ENCODE data around the gene CD226.
"Not testable (repeated sequence)": the region's sequence is repeated elsewhere in the genome, so short reads cannot be mapped to it uniquely, and the experiment has no call there.

The CD226 gene

GRCh38 chr18:69865776-69866175, 81.9 kb downstream of the CD226 start:
- DNase-seq, result no peak

GRCh38 chr18:69864802-69865201, 82.9 kb downstream of the CD226 start:
- not testable (repeated sequence) for DNase-seq

GRCh38 chr18:69858897-69859296, 88.8 kb downstream of the CD226 start:
- DNase-seq, result no peak

DNA sequence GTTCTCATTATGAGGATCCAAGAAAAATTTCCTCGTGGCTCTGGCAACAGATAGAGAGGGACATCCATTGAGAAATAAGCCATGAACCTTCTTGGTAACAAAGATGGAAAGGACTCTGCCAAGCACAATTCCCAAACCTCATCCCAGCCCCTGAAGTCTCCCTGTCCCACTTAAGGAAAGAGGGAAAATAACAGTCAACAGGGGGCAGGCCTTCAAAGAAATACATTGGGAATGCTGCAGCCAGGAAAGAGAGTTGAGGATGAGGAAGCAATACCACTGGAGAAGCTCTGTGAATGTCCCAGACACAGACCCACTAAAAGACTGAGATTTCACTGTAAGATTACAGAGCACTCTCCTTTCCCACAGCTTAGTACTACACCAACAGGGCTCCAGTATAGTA, 93.2 kb downstream of the CD226 start:
- no peak for DNase-seq

DNA sequence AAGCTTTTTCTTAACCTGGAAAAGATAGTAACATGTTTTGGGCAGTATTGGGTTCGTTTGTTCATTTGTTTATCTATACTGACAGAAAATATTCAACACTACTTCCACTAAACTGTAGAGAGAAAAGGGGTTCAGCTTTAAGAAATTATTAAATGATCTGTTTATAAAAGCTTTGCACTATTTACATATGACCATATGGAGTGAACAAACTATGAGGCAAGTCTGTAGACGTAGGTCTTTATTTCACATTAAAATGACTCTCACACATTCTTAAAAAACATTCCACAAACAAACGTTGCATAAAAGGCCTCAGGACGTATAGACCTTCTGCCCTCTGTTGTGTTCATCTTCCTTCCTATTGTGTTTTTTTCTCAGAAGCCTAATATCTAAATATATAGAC, 94.6 kb downstream of the CD226 start:
- no peak for DNase-seq

DNA sequence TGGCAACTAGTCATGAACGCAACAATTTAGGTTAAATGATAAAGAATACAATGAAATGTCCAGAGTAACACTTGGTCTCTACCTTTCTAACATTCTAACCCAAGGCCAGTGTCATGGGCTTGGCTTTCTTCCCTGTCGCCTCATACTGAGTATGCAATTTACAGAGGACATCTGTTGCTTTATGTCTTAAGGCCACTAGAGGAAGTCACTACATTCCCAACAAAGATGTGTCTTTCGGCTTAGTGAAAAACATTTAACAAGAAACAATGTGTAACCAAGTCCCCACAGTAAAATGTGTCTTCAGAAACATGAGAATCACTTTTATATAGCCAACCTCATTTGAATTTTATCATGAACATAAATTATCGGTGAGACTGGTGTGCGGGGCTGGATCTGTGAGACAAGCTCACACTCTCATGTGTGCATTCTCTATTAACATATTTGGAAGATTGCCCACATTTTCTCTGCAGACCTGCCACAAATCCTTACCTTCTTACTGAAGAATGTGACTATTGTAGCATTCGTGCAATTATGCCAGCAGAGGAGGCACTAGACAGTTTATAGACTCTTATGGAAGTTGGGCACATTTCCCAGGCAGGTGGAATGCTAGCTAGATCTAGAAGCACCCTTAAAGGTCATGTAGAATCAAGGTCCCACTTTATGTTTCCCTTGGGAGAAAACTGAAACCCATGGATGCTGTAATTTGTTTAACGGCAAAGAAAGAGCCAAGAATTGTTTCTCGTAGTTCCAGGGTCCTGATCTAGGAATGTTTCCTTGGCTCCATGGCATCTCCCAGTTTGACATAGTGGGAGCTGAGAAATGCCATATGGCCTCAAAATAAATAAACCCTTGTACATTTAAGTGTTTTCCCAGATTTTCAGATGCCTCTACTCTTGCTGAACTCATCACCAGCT, 101.8 kb downstream of the CD226 start:
- DNase-seq, result no peak

DNA sequence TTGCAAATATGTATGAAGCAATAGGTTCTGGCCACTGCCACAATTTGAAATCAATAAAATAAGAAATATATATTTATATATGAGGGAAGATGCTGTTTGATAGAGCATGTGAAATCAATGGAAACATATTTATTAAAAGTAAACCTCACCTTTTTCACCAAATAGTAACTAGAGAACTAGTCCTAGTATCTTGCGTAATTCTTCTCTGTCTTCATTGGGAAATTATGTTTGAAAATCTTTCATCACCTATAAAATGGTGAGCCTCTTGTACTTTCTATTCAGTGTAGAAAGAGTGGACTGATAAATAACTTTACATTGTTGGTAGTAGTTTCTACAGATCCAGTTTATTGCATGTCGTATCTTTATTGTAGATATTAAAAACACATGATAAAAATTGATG, 103.0 kb downstream of the CD226 start:
- no peak for DNase-seq

DNA sequence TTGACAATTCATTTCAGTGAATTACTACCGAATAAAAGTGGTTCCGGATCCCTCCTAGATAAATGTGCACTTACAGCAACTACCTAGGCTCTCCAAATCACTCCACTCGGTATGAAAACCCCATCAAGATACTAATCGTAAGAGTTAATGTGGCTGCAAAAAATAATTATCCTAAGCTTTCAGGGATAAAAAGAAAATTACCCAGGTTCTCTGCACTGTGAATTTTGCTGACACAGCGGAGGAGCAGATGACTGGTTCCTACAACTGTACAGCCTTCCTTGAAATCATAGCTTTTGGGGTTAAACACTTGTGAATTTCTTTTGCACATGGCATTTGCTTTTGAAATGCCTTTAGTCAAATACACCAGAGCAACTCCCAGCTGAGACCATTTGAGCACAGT, 104.7 kb downstream of the CD226 start:
- no peak for DNase-seq

GRCh38 chr18:69841117-69841516, 106.6 kb downstream of the CD226 start:
- no peak for DNase-seq

DNA sequence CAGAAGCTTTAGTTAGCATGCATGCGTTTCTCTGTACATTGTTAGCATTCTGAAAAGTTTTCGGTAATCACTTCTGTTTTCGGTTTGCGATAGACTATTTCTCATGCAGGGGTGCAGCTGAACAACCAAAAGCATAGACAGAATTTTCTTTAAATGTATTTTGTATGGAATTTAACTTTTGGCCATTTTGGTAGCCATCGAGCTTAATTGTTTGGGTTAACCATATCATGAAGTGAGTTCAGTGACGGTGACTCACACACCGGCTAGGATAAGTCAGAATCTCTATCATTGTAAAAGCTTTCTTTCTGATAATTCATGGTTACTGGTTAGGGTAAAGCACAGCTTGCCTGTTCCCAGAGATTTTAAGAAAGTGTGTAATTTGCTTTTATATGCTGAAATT, 107.2 kb downstream of the CD226 start:
- no peak for DNase-seq

DNA sequence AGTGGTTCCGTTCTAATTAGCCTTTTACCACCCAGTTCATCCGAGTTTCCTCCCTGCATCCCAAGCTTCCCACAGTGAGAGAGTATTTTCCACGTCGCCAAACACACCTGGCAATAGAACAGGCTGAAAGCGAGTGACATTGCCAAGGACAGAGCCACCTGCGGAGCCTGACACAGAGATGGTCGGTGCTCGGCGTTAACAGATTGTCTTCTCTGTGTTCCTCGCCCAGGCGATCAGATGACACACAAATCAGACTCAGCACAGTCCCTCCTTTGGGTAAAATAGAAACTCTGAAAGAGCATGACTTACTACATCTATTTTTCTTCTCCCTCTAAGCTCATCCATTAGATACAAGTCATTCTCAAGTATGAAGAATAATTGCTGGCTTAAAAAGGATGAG, 107.7 kb downstream of the CD226 start:
- DNase-seq, result no peak

GRCh38 chr18:69839497-69839896, 108.2 kb downstream of the CD226 start:
- DNase-seq, result no peak

- DNase-seq, result no peak
Observed at GRCh38 chr18:69838620-69839411, 108.9 kb downstream of the CD226 start.

- DNase-seq, result no peak
Observed at GRCh38 chr18:69838003-69838402, 109.7 kb downstream of the CD226 start.

GRCh38 chr18:69834980-69835379, 112.7 kb downstream of the CD226 start:
- not testable (repeated sequence) for DNase-seq

DNA sequence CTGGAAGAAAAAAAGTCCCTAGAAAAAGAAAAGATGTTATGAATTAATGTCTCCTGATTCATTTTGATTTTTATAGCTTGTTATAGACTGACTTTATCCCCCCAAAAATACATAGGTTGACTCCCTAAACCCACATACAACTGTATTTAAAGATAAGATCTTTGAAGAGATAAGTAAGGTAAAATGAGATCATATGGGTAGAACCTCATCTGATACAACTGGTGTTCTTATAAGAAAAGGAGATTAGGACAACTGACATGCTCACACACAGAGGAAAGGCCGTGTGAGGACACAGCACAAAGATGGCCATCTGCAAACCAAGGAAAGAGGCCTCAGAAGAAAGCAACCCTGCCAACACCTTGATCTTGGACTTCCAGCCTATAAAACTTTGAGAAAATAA, 117.5 kb downstream of the CD226 start:
- DNase-seq, result no peak

DNA sequence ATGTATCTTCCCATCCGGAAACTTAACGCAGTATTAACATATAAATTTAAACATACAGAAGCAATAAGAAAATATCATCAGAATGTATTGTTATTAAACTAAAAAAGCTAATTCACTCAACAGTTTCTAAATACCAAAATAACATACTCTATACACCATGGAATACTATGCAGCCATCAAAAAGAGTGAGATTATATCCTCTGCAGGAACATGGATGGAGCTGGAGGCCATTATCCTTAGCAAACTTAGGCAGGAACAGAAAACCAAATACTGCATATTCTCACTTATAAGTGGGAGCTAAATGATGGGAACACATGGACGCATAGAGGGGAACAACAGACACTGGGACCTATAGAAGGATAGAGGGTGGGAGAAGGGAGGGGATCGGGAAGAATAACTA, 127.1 kb downstream of the CD226 start:
- DNase-seq, result no peak

- DNase-seq, result no peak
Observed at GRCh38 chr18:69819460-69819859, 128.2 kb downstream of the CD226 start.

DNA sequence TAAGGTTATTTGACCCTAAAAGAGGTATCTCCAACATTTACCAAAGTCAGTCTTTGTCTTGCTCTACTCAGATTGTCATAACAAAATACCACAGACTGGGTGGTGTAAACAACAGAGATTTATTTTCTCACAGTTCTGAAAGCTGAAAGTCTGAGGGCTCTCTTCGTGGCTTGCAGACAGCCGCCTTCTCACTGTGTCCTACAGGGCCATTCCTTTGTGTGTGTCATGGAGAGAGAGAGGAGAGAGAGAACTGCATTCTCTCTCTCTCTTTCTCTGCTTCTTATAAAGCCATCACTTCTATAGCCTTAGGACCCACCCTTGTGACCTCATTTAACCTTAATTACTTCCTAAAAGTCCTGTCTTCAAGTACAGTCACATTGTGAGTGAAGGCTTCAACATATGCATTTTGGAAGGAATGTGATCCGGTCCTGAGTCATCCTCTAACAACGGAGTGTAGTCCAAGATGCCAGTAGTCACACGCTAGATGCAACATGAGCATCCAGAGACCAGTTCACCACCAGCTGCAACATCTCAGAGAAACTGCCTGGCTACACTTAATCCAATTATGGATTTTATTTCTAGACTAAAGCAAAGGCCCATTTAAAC, 130.2 kb downstream of the CD226 start:
- DNase-seq, result no peak

DNA sequence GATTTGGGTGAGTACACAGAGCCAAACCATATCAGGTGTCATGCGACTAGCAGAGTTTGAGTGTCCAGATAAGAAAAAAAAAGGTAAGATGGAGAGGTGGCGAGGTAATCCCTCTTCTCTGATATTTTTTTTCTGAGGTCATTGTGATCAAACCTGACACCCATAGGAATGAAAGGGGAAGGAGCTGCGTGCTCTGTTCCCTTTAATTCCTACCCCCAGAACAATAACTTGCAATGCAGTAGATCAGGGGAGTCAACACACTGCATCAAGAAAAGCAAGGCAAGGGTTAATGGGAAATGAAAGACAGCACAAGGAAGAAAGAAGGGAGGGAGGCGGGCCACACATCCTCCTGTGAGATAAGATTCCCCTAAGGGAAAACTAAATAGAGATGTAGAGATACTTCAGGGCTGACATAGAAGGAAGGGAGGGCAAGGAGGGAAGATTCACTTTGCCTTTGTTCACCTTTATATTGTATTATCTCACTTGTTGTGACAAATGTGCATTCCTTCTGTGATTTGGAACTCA, 132.8 kb downstream of the CD226 start:
- no peak for DNase-seq

- DNase-seq, result no peak
Observed at GRCh38 chr18:69813559-69813958, 134.1 kb downstream of the CD226 start.

GRCh38 chr18:69808399-69808798, 139.3 kb downstream of the CD226 start:
- DNase-seq, result no peak

GRCh38 chr18:69804776-69805501, 142.7 kb downstream of the CD226 start:
- no peak for DNase-seq

Data from eye (tissue), 1 donor.